ENCODE measurements around the gene PAXIP1.

- TF ChIP-seq CTCF (IDR thresholded peaks at IDR 0.05) (no peak), EP300 (IDR thresholded peaks at IDR 0.05) (no peak), POLR2A (IDR thresholded peaks at IDR 0.05) (no peak)
Measured at GRCh38 chr7:155020996-155021395, 18.1 kb upstream of the PAXIP1 start.

Measured in tibial nerve (tissue), 4 donors.